PFSK-1 (cell line): ENCODE measurements around the gene SERINC4.

ENCODE experiments used
- FOXP2 ChIP-seq: optimal IDR thresholded peaks from 2 replicates; pipeline ENCODE3; 2011; ENCODE audit warnings: borderline replicate concordance, control low read depth, inconsistent platforms; ENCODE audit not compliant: insufficient read depth; ENCODE audit errors: extremely low read length, extremely low read depth
- POLR2AphosphoS5 ChIP-seq: IDR thresholded peaks from 2 replicates; pipeline ENCODE4 v1.6.1; 2012; ENCODE audit warnings: low read depth, mild to moderate bottlenecking, control low read depth, low read length, moderate library complexity
- SIN3A ChIP-seq: IDR thresholded peaks from 2 replicates; pipeline ENCODE4 v1.6.1; 2012; ENCODE audit warnings: mild to moderate bottlenecking, low read length, moderate library complexity, borderline replicate concordance; ENCODE audit not compliant: insufficient read depth
- TAF1 ChIP-seq: IDR thresholded peaks from 2 replicates; pipeline ENCODE4 v1.6.1; 2012; ENCODE audit warnings: low read length, control low read depth, borderline replicate concordance; ENCODE audit not compliant: insufficient read depth
- TF ChIP-seq, protein P1 (sequence below), 2 experiments: IDR thresholded peaks; 2 replicates each; pipeline versions ENCODE4 v1.6.1 to v1.8.0; 2011 to 2012; ENCODE audit warnings: low read depth in 2 of 2, low read length in 2 of 2, control low read depth in 1 of 2, inconsistent platforms in 1 of 2, mild to moderate bottlenecking in 1 of 2, moderate library complexity in 1 of 2; ENCODE audit not compliant: insufficient read depth in 1 of 2

SERINC4 gene

DNA sequence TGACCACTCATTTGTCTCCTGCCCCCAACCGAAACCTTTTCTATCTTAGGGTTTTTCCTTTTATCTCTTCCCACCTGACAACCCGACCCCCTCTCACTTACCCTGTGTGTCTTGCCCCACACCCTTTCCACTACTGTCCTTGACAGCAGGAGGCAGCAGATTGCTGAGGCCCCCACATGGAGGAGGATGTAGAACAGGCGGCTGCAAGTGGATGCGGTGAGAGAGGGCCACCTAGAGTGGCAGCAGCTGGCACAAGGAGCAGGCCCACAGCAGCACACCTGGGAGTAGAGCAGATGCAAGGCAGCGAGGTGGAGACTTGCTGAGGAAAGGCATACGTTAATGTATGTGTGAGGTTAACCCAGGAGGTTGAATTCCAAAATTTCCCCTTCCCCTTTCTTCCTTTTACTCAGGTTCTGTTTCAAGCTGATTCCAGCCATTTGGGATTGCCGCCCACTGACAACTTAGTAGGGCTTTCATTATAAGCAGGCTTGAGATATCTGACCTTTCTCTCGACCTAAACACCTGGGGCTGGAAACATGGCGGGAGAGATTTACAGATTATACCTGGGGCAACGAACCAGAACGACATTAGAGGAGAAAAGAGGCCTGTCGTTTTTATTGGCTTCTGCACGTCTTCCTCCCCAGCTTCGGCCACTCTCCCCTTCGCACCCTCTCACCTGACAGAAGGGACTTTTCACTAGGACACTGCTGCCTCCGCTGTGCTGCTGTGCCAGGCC is 643 bp downstream of the SERINC4 start:
- TF ChIP-seq TAF1 (no peak), SIN3A (no peak), POLR2AphosphoS5 (no peak), FOXP2 (no peak)
- TF ChIP-seq, protein P1, sequence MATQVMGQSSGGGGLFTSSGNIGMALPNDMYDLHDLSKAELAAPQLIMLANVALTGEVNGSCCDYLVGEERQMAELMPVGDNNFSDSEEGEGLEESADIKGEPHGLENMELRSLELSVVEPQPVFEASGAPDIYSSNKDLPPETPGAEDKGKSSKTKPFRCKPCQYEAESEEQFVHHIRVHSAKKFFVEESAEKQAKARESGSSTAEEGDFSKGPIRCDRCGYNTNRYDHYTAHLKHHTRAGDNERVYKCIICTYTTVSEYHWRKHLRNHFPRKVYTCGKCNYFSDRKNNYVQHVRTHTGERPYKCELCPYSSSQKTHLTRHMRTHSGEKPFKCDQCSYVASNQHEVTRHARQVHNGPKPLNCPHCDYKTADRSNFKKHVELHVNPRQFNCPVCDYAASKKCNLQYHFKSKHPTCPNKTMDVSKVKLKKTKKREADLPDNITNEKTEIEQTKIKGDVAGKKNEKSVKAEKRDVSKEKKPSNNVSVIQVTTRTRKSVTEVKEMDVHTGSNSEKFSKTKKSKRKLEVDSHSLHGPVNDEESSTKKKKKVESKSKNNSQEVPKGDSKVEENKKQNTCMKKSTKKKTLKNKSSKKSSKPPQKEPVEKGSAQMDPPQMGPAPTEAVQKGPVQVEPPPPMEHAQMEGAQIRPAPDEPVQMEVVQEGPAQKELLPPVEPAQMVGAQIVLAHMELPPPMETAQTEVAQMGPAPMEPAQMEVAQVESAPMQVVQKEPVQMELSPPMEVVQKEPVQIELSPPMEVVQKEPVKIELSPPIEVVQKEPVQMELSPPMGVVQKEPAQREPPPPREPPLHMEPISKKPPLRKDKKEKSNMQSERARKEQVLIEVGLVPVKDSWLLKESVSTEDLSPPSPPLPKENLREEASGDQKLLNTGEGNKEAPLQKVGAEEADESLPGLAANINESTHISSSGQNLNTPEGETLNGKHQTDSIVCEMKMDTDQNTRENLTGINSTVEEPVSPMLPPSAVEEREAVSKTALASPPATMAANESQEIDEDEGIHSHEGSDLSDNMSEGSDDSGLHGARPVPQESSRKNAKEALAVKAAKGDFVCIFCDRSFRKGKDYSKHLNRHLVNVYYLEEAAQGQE (IDR thresholded peaks at IDR 0.05; ENCODE audit: insufficient read depth in 1 of 2, low read depth in 2 of 2, low read length in 2 of 2), result no peak

DNA sequence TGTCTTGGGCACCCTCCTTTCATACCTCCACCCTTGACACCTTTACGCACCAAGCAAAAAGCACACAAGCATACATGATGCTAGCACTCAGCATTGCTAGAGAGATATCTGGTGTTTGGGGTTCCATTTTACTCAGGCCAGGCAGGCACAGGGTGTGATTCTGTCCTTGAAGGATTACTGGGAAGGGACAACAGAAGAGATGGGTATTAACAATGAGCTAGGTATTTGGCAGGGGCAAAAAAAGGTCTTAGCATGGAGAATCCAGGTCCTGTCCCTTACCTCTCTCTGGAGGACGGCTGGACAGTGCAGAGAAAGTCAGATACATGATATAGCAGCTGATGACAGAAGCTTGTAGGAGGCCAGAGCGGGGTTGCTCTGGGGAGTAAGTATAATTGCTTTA is 3.5 kb downstream of the SERINC4 start:
- TF ChIP-seq TAF1 (no peak), FOXP2 (no peak), POLR2AphosphoS5 (no peak), SIN3A (no peak)
- TF ChIP-seq, protein P1 (IDR thresholded peaks at IDR 0.05; ENCODE audit: insufficient read depth in 1 of 2, low read depth in 2 of 2, low read length in 2 of 2), result no peak

DNA sequence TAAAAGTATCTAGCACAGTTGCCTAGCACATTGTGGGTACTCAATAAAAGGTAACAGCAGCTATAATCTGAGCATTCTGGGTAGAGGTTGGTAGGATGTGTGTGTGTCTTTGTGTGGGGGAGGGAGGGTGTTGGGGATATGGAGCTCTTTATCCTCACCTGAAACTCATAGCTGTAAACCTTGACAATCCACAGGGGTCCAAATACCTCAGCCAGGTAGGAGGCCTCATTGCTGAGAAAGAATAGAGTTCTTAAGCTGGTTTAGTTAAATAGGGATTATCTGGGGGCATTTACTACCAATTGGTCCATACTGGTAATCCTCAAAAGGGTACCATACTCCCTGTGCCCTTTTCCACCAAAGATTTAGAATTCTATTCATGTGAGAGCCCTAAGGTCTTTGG is 4.0 kb downstream of the SERINC4 start:
- TF ChIP-seq POLR2AphosphoS5 (no peak; the same call in 1 of the 2 replicates), FOXP2 (no peak), SIN3A (no peak), TAF1 (no peak)
- TF ChIP-seq, protein P1 (IDR thresholded peaks at IDR 0.05; ENCODE audit: insufficient read depth in 1 of 2, low read depth in 2 of 2, low read length in 2 of 2), result no peak

DNA sequence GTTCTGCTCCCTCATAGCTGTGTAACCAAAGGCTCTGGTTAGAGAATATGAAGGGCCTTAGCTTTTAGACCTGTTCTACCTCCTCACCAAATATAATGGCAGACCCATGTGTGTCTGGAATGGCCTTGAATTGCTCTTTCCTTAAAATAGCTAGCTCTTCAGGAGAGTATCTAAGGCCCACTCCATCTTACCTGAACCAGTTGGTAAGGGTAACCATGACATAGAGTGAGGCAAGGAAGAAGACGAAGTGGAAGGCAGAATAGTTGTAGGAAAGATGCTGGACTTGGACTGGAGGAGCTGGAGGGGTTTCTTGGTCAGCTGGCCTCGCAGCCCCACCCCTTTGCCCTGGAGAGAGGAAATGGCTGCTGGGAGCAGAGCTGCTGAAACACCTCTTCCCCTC is 4.8 kb downstream of the SERINC4 start:
- no peak for TF ChIP-seq FOXP2

DNA sequence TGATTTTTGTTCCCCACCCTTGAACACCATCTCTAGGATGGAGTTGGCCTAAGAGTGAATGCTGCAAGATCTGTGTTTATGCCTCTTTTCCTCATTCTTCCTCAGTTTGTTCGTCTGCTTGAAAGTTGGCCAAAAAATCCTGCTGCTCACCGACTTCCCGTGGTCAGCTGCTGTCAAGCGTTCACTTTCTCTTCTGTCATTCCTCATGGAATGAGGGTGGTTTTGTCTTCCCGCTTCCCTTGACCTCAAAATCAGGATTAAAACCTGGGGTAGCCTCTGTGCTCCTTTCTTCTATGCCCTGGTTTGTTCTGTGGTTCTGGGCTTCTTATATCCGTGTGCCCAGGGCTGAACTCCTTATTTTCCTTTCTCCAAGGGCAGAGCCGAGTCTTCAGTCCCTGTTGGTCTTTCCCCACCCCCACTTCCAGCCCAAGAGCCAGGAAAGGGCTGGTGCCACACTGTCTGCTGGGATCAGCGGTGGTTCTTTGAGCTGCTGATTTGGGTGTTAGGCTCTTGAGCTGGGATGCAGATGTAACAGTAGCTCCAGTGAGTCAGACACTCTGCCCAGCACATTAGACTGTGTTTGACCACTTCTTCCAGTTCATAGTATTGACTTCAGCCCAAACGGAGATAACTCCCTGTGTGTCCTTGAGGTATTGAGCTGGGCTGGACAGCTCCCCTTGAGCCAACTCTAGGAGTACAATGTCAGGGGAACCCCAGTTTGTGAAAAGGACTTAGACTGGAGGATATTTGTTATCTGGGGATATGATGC is 5.6 kb downstream of the SERINC4 start:
- TF ChIP-seq, protein P1 (IDR thresholded peaks at IDR 0.05; ENCODE audit: insufficient read depth in 1 of 2, low read depth in 2 of 2, low read length in 2 of 2), result peak; percentile 43 to 82; a peak in 3 of 4 replicates
- TF ChIP-seq FOXP2, result no peak
